Activated CD8-positive, alpha-beta memory T cell treated with anti-CD3 and anti-CD28 coated beads, Interleukin-2, amount 50 U/mL, for 1 hour (primary cell): ENCODE data around the gene NSUN5.
"Not testable (repeated sequence)": the region's sequence is repeated elsewhere in the genome, so short reads cannot be mapped to it uniquely, and the experiment has no call there.

Source experiments
- DNase-seq: peaks from one replicate; pipeline ENCODE4 v3.0.0-alpha.2; 2020; ENCODE audit errors: extremely low read depth

The NSUN5 gene

DNA sequence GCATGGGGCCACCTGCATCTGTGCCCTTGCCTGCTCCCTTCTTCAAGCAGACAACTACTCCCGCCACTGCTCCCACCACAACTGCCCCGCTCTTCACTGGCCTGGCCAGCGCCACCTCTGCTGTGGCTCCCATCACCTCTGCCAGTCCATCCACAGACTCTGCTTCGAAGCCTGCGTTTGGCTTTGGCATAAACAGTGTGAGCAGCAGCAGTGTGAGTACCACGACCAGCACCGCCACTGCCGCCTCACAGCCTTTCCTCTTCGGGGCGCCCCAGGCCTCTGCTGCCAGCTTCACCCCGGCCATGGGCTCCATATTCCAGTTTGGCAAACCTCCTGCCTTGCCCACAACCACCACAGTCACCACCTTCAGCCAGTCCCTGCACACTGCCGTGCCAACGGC is 11.4 kb downstream of the NSUN5 start:
- DNase-seq, result not testable (repeated sequence)

DNA sequence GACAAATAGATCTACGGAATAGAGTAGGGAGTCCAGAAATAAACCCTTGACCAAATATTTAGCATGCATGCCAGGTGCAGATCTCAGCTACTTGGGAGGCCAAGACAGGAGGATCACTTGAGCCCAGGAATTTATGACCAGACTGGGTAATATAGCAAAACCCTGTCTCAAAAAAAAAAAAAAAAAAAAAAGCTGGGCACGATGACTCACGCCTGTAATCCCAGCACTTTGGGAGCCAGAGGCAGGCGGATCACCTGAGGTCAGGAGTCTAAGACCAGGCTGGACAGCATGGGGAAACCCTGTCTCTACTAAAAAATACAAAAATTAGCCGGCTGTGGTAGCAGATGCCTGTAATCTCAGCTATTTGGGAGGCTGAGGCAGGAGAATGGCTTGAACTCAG is 31.4 kb downstream of the NSUN5 start:
- DNase-seq, result not testable (repeated sequence)

DNA sequence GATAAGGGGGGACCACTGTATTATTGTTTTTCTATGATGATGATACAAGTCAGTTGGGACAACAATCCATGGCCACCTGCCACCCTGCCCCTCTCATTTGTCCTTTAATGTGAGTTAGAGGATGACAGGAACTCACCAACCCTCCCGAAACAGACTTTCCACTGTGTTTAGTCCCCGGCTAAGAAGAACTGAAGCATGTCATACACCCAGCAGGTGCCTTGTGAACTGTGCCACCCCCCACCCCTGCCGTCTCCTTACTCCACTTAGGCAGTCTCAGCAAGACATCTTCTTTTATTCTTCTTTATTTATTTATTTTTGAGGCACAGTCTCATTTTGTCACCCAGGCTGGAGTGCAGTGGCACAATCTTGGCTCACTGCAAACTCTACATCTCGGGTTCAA is 40.8 kb downstream of the NSUN5 start:
- DNase-seq, result not testable (repeated sequence)

DNA sequence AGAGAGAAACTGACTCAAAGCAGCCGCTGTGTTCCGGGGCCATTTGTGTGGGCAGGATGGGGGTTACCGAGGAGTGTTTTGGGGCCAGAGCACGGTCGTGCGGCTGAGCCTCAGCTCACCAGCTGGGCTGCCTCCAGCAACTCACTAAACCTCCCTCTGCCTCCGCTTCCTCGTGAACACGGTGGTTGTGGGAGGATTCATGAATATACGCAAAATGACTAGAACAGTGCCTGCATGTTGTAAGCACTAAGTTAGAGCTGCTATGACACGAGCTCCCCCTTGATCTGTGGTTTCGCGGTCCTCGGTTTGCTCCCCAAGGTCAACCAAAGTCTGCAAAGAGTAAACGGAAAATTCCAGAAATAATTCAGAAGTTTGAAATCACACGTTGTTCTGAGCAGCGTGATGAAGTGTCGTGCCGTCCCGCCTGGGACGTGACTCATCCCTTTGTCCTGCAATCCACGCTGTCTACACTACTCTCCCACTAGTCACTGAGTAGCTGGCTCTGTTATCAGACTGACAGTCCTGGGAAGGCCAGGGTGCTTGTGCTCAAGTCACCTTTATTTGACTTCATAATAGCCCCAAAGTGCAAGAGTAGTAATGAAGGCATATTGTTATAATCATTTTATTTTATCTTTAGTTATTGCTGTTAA is 41.8 kb downstream of the NSUN5 start:
- DNase-seq, result not testable (repeated sequence)

DNA sequence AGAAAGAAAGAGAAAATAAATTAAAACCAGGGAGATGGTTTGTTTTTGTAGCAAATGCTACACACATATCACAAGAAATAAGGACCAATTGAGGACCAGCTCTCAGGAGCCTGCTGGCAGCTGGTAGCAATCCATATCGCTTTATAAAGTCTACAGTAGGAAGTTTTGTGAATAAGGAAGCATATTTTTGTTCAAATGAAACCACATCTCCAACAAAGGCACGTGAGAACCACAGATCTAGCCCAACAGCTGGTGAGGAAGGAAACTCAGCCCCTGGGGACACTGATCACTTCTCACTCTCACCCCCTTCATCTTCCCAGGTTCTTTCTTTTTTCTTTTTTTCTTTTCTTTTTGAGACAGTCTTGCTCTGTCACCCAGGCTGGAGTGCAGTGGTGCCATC is 46.2 kb downstream of the NSUN5 start:
- DNase-seq, result not testable (repeated sequence)
